8988T (cell line): ENCODE measurements around the gene MAN1C1.

Source experiments
- DNase-seq: peaks from one replicate; pipeline ENCODE4 v3.0.0; 2011

MAN1C1 gene

GRCh38 chr1:25616095-25616986, at the start of gene MAN1C1:
Gene MAN1C1, plus strand, starts transcription at chr1:25616791. Its CDS starts 1,007 bp downstream, at chr1:25617798.
- peak; percentile 95 for DNase-seq

GRCh38 chr1:25567710-25568089, 48.9 kb upstream of the MAN1C1 start:
- no peak for DNase-seq

- no peak for DNase-seq
These were observed 48.3 kb upstream of the MAN1C1 start for GRCh38 chr1:25568090-25568833.

- peak; percentile 79 for DNase-seq
These were observed 47.6 kb upstream of the MAN1C1 start for GRCh38 chr1:25568834-25569596.

GRCh38 chr1:25569597-25570396, 46.8 kb upstream of the MAN1C1 start:
- DNase-seq = no peak

GRCh38 chr1:25570798-25571521, 45.6 kb upstream of the MAN1C1 start:
- DNase-seq = no peak

- no peak for DNase-seq
These were observed 45.0 kb upstream of the MAN1C1 start for GRCh38 chr1:25571522-25571970.

- no peak for DNase-seq
These were observed 44.5 kb upstream of the MAN1C1 start for GRCh38 chr1:25572107-25572506.

GRCh38 chr1:25572708-25573590, 43.6 kb upstream of the MAN1C1 start:
- DNase-seq = peak; percentile 55

- DNase-seq = no peak
These were observed 43.0 kb upstream of the MAN1C1 start for GRCh38 chr1:25573591-25573930.

GRCh38 chr1:25573961-25574360, 42.6 kb upstream of the MAN1C1 start:
- DNase-seq = no peak

- DNase-seq = no peak
These were observed 41.4 kb upstream of the MAN1C1 start for GRCh38 chr1:25575191-25575590.

- DNase-seq = no peak
These were observed 40.0 kb upstream of the MAN1C1 start for GRCh38 chr1:25576459-25577133.

GRCh38 chr1:25577134-25577920, 39.3 kb upstream of the MAN1C1 start:
- DNase-seq = no peak

GRCh38 chr1:25579292-25580252, 37.0 kb upstream of the MAN1C1 start:
- no peak for DNase-seq

GRCh38 chr1:25580927-25581326, 35.7 kb upstream of the MAN1C1 start:
- no peak for DNase-seq

GRCh38 chr1:25581764-25582163, 34.8 kb upstream of the MAN1C1 start:
- no peak for DNase-seq
